Dermis blood vessel endothelial cell (primary cell): ENCODE measurements around the gene OCEL1. TPM values are rescaled to one million over a fixed set of nuclear protein-coding genes. Genes with fewer than 3 reads are reported as not detected.
A peak's percentile ranks its signal among the peaks of the same experiment; 100 is the strongest.
"Not testable (repeated sequence)": the region's sequence is repeated elsewhere in the genome, so short reads cannot be mapped to it uniquely, and the experiment has no call there.

ENCODE experiments used
- DNase-seq: peaks from one replicate; pipeline ENCODE4 v3.0.0; 2010
- total RNA-seq: library from RNA; depleted of rRNA; stranded (reverse); fragments of >200 nt; gene quantifications from 2 replicates; pipeline ENCODE4 v1.2.3, GENCODE V29; 2014

OCEL1 gene
- total RNA-seq, 1 donor from 2014 or later = 4.4 TPM

DNA sequence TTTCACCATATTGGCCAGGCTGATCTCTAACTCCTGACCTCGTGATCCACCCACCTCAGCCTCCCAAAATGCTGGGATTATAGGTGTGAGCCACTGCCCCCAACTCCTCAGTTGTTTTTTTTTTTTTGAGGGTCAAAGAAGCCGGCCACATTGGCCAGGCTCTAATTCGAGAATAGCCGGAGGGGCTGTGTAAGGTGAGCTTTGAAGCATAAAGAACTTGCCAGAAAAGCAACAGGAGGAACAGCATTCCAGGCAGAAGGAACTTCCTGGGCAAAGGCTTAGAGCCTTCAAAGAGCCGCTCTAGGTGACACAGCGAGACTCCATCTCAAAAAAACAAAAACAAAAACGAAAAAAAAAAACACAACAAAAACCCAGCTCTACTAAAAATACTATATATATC is 40.0 kb downstream of the OCEL1 start:
- no peak for DNase-seq

DNA sequence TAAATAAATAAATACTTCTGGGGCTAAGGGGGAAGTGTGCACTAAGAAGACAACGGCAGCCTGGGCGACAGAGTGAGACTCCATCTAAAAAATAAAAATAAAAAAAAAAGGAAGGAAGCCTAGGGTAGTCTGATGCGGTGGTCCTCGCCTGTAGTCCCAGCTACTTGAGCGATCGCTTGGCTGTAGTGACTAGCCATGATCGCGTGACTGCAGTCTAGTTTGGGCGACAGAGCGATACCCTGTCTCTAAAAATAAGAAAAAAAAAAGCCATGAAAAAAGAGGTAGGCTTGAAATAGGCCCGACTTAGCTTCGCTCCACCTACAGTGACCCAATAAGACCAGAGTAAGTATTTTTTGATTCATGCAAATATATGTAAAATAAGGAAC is 40.6 kb downstream of the OCEL1 start:
- DNase-seq = no peak

DNA sequence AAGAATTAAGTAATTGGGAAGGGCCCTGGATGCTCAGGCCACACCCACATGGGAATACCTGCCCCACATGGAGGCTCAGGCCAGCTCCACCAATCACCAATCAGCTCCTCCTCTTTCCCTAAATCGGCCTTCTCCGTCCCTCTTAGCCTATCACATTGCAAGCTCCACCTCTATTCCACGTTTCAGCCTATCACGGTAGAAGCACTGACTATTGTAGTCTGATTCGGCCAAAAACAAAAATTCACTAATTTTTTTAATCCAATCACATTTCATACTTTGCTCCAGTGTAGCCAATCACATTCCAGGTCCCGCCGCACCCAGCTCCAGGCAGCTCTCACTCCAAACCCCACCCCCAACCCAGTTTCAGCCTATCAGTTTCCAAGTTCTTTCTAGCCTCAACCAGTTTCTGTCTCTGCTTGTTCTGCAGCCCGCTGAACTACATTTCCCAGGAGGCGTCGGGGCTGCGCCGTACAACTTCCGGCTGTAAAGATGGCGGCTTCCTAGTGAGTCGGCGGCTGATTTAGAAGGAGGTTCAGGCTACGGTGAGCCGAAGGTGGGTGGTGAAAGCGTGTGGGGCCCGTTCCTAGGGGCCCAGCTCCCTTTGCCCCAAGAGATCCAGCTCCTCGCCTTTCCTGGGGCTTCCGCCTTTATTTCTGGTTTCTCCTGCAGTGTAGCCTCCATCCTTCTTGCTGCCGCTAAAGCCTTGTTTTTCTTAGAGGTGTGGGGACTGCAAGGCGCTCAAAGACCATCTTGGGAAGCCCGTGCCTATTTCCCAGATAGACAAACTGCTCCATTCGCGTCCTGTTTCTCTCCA is 41.2 kb downstream of the OCEL1 start, which contains the start of gene BABAM1:
Gene BABAM1 (plus strand): TSS at position 469 of the 814 bp plus-strand sequence. CDS start 1,364 bp downstream, outside the sequence.
- DNase-seq = peak; percentile 100

DNA sequence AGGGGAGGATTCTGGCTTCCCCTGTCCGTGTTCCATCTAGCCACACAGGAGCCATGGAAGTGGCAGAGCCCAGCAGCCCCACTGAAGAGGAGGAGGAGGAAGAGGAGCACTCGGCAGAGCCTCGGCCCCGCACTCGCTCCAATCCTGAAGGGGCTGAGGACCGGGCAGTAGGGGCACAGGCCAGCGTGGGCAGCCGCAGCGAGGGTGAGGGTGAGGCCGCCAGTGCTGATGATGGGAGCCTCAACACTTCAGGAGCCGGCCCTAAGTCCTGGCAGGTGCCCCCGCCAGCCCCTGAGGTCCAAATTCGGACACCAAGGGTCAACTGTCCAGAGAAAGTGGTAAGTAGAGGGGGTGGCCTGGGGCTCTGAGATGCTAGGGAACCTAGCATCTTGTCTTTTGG is 42.7 kb downstream of the OCEL1 start:
- no peak for DNase-seq

DNA sequence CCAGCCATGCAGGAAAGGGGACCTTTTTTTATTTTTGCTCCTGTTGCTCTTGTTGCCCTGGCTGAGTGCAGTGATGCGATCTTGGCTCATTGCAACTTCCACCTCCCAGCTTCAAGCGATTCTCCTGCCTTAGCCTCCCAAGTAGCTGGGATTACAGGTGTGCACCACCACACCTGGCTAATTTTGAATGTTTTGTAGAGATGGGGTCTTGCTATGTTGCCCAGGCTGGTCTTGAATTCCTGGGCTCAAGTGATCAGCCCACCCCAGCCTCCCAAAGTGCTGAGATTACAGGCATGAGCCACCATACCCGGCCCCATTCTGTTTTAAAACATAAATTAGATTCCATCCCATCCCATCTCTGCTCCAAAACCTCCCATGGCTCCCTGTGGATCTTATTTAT is 48.9 kb downstream of the OCEL1 start:
- not testable (repeated sequence) for DNase-seq

DNA sequence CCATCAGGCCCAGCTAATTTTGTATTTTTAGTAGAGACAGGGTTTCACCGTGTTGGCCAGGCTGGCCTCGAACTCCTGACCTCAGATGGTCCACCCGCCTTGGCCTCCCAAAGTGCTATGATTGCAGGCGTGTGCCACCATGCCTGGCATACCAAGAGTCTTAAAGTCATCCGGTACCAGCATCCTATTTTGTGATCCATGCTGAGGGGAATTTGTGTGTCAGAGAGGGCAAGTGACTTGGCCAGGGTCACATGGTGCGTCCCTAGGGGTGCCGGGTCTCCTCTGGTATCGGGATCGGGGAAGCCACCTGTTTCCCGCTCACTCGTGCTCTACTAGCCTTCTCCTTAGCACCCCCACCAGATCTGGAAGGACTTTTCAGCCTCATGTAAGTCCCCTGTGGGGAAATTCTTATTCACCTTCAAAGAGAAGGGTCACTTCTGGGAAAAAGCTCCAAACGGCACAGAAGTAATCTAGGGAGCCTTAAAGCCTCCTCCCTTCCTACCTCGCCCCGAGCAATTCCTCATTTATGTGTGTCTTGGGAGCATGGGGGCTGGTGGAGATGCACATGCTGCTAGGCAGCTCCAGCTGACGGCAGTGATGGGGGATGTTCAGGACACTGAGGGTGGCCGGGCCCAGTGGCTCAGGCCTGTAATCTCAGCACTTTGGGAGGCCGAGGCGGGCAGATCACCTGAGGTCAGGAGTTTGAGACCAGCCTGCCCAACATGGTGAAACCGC is 49.6 kb downstream of the OCEL1 start:
- DNase-seq = no peak

Other genes starting within 250 kb of the OCEL1 start
- 2.0 and 3.7 TPM in 2 replicates for gene CPAMD8, start 199.4 kb upstream of the OCEL1 start, total RNA-seq
- gene HAUS8, start 150.8 kb upstream of the OCEL1 start, total RNA-seq = 4.1 and 4.6 TPM in 2 replicates
- gene MYO9B, start 150.4 kb upstream of the OCEL1 start, total RNA-seq = 53.6 and 62.1 TPM in 2 replicates
- 18.7 and 24.8 TPM in 2 replicates for gene USE1, start 10.9 kb upstream of the OCEL1 start, total RNA-seq
- gene NR2F6, start 19.7 kb downstream of the OCEL1 start, total RNA-seq = 63.1 and 82.0 TPM in 2 replicates
- 48.6 and 75.9 TPM in 2 replicates for gene USHBP1, start 38.5 kb downstream of the OCEL1 start, total RNA-seq
- 98.2 and 137 TPM in 2 replicates for gene BABAM1, start 41.2 kb downstream of the OCEL1 start, total RNA-seq
- gene ANKLE1, start 55.7 kb downstream of the OCEL1 start, total RNA-seq = 0.68 and 1.5 TPM in 2 replicates
- gene ABHD8, start 77.2 kb downstream of the OCEL1 start, total RNA-seq = 9.5 and 11.7 TPM in 2 replicates
- 40.1 and 52.4 TPM in 2 replicates for gene MRPL34, start 79.6 kb downstream of the OCEL1 start, total RNA-seq
- gene DDA1, start 83.3 kb downstream of the OCEL1 start, total RNA-seq = 20.9 and 39.3 TPM in 2 replicates
- 5.0 and 6.8 TPM in 2 replicates for gene ANO8, start 108.6 kb downstream of the OCEL1 start, total RNA-seq
- gene GTPBP3, start 111.3 kb downstream of the OCEL1 start, total RNA-seq = 12.3 and 14.1 TPM in 2 replicates
- 15.2 and 73.9 TPM in 2 replicates for gene PLVAP, start 151.1 kb downstream of the OCEL1 start, total RNA-seq
- 0.17 TPM in 1 of 2 replicates, not detected in the other for gene CCDC194, start 168.0 kb downstream of the OCEL1 start, total RNA-seq
- gene BST2, start 179.4 kb downstream of the OCEL1 start, total RNA-seq = 1.8 and 6.5 TPM in 2 replicates
- 47.4 and 60.9 TPM in 2 replicates for gene MVB12A, start 193.8 kb downstream of the OCEL1 start, total RNA-seq
- gene TMEM221, start 222.4 kb downstream of the OCEL1 start, total RNA-seq = not detected in 2 replicates
- not detected in 2 replicates for gene NXNL1, start 234.7 kb downstream of the OCEL1 start, total RNA-seq
- gene SLC27A1, start 244.3 kb downstream of the OCEL1 start, total RNA-seq = 31.7 and 35.5 TPM in 2 replicates